ENCODE results near the gene PPP6R2.

DNA sequence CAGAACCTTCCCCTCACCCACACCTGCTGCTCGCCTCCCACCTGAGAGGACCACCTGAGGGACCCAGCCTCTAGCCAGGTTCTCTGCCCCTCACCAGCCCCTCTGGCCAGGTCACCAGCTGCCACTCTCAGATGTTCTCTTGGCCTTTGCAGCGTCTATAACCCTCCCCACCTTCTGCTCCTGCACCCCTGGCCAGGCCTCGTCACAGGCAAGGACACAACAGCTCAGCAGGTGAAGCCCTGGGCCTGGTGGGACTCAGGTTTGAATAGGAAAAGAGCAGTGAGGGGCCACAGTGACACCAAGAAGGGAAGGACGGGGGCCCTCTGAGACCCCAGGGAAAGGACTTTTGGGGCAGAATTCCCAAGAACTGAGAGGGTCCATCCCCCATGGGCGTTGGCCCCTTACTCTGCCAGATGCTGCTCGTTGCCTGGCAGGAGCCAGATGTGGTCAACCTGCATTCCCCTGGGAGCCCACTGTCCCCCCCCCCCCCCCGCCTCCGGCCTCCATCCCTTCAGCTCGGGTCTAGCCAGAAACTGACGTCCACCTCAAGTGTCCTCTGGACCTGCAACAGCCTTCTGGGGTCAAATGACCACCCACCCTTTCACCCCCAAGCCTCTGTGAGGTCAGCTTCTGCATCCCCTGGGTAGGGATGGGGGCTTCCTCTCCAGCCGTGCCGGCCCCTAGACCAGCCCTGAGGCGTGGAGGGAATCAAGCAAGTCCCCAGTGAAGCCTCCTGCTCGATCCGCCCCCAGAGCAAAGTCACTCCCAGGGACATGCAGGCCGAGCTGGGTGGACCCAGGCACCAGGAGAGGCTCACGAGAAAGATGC is 103.0 kb downstream of the PPP6R2 start:
- TF ChIP-seq TAF1 (IDR thresholded peaks at IDR 0.05; ENCODE audit: low read depth, low read length) (no peak), POLR2A (IDR thresholded peaks at IDR 0.05; ENCODE audit: low read depth, low read length) (no peak), POLR2AphosphoS5 (IDR thresholded peaks at IDR 0.05; ENCODE audit: low read depth, low read length) (no peak; the same call in 1 of the 2 replicates), SPI1 (IDR thresholded peaks at IDR 0.05; ENCODE audit: low read depth, low read length) (no peak)

Data from GM12891 (cell line).